Measurements from ENCODE around the gene WASHC2C. TPM values are rescaled to one million over a fixed set of nuclear protein-coding genes. Genes with fewer than 3 reads are reported as not detected.
"Not testable (repeated sequence)": the region's sequence is repeated elsewhere in the genome, so short reads cannot be mapped to it uniquely, and the experiment has no call there.

The WASHC2C gene
- total RNA-seq, 1 experiment from 2014 or later: 16.1 TPM

GRCh38 chr10:45822918-45823317 is 95.9 kb downstream of the WASHC2C start:
- H3K4me3 ChIP-seq (ENCODE audit: low read length); ATAC-seq; CTCF ChIA-PET; H3F3A ChIP-seq (ENCODE audit: low read length, unreplicated experiment); H3K9me2 ChIP-seq (replicated peaks; ENCODE audit: low read length); H3K4me1 ChIP-seq (ENCODE audit: insufficient read depth, low read length); H3K27ac ChIP-seq (ENCODE audit: low read length); H3K27me3 ChIP-seq (ENCODE audit: low read length); H3K36me3 ChIP-seq (ENCODE audit: low read depth, low read length); intact Hi-C loops (cut with micrococcal nuclease); H3K9ac ChIP-seq (ENCODE audit: low read length); H2AFZ ChIP-seq (ENCODE audit: low read length); H3K79me2 ChIP-seq (ENCODE audit: low read length); H3K9me3 ChIP-seq (ENCODE audit: low read length); DNase-seq; H4K20me1 ChIP-seq (ENCODE audit: low read length); BruUV-seq (replicated peaks); POLR2A ChIA-PET (ENCODE audit: unreplicated experiment); H3K4me2 ChIP-seq (ENCODE audit: low read length): not testable (repeated sequence)

Other genes with a start within 250 kb of the WASHC2C start
- gene ZFAND4, start 54.5 kb upstream of the WASHC2C start, total RNA-seq (2014; rRNA removed): 7.9 and 8.7 TPM in 2 replicates
- gene AGAP4, start 120.2 kb downstream of the WASHC2C start, total RNA-seq (2014; rRNA removed): 6.3 and 11.4 TPM in 2 replicates
- 97.9 and 99.2 TPM in 2 replicates for gene TIMM23, start 245.2 kb downstream of the WASHC2C start, total RNA-seq (2014; rRNA removed)